GM12875 (cell line): ENCODE results near the gene KCNK2.

Source experiments
- H3K4me3 ChIP-seq: one replicate; pipeline ENCODE4 v1.5.1; 2011; ENCODE audit warnings: low read depth, low read length, control low read depth
- TF ChIP-seq, protein P1 (sequence below): IDR thresholded peaks from 2 replicates; pipeline ENCODE4 v1.5.1; 2011; ENCODE audit warnings: low read depth, mild to moderate bottlenecking, control low read depth, inconsistent platforms, low read length, moderate library complexity, borderline replicate concordance; ENCODE audit not compliant: insufficient read depth

KCNK2 gene

GRCh38 chr1:215188302-215188950, 105.9 kb downstream of the KCNK2 start:
- TF ChIP-seq, protein P1, sequence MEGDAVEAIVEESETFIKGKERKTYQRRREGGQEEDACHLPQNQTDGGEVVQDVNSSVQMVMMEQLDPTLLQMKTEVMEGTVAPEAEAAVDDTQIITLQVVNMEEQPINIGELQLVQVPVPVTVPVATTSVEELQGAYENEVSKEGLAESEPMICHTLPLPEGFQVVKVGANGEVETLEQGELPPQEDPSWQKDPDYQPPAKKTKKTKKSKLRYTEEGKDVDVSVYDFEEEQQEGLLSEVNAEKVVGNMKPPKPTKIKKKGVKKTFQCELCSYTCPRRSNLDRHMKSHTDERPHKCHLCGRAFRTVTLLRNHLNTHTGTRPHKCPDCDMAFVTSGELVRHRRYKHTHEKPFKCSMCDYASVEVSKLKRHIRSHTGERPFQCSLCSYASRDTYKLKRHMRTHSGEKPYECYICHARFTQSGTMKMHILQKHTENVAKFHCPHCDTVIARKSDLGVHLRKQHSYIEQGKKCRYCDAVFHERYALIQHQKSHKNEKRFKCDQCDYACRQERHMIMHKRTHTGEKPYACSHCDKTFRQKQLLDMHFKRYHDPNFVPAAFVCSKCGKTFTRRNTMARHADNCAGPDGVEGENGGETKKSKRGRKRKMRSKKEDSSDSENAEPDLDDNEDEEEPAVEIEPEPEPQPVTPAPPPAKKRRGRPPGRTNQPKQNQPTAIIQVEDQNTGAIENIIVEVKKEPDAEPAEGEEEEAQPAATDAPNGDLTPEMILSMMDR, result no peak
- H3K4me3 ChIP-seq, result no peak overlapping the region

DNA sequence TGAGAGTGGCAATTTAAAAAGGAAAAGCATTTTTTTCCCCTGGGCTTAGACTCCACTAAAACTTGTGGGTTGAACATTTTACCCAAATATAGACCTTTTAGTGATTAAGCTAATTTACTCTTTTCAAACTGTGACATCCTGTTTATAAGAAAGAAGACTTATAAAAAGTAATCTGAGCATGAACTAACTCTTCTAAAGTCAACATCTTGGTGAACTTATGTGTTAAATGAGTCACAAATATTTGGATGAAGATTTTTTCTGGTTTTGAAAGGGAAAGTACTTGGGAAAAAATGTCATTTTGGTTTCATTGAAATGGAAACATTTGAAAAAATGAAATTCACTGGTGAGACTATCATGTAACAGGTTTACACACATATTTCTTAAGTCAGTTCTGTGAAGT, 109.8 kb downstream of the KCNK2 start:
- TF ChIP-seq, protein P1, result no peak
- no peak overlapping the region for H3K4me3 ChIP-seq

- no peak overlapping the region for H3K4me3 ChIP-seq
- TF ChIP-seq, protein P1, result no peak
Measured at GRCh38 chr1:215198021-215198420, 115.5 kb downstream of the KCNK2 start.

- TF ChIP-seq, protein P1, result no peak
- H3K4me3 ChIP-seq, result no peak overlapping the region
Measured at GRCh38 chr1:215200121-215200520, 117.6 kb downstream of the KCNK2 start.

DNA sequence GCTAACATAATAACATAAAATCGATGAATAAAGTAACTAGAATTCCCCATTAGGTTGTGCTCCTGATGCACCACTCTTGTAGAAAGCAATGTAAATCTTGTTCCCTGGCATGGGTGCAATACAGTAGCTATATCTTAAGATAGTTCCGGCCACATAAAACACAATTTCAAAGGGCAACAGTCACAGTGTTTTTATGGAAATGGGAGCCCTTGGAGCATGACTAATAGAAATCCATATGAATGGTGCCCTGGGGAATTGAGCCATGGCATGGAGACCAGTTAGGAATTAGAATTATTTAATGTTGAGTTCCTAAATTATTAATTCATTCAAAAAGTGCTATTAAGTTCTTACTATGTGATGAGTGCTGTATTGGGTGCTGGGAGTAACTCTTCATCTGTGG, 118.7 kb downstream of the KCNK2 start:
- no peak overlapping the region for H3K4me3 ChIP-seq
- TF ChIP-seq, protein P1, result no peak

DNA sequence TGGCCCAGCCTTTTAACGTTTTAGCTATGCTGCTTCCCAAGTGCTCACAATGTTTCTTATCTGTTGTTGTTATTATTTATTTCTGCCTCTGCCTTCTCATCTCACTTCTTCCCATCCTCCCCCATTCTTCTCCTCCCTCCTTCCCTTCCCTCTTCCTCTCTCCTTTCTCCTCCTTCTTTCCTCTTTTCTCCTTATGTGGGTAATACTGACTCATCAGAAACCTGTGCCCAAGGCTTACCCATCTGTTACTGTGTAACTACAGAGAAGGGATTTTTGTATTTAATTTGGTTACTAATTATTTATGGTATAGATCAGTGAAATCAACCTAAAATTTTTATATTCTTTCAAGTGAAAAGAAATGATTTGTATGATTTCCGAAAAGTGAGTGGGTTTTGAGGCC, 120.3 kb downstream of the KCNK2 start:
- TF ChIP-seq, protein P1, result no peak
- H3K4me3 ChIP-seq, result no peak overlapping the region

DNA sequence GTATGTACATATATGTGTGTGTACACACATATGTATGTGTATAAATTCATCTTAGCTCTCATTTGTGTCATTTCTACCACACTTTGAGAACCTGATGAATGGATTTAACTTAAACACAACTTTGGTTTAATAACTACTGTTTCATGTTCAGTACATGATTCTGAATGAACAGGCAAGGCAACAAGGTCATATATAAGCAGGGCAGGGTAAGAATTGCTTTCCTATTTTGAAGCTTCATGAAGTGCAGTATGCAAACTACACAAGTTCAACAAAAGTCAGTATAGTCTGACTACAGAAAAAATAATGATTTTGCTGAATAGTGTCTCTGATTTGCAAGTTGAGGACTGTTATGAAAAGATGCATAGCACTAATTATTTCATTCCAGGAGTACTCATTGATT, 127.6 kb downstream of the KCNK2 start:
- TF ChIP-seq, protein P1, result no peak
- H3K4me3 ChIP-seq, result no peak overlapping the region
